ENCODE measurements around the gene MTHFS.

The MTHFS gene

DNA sequence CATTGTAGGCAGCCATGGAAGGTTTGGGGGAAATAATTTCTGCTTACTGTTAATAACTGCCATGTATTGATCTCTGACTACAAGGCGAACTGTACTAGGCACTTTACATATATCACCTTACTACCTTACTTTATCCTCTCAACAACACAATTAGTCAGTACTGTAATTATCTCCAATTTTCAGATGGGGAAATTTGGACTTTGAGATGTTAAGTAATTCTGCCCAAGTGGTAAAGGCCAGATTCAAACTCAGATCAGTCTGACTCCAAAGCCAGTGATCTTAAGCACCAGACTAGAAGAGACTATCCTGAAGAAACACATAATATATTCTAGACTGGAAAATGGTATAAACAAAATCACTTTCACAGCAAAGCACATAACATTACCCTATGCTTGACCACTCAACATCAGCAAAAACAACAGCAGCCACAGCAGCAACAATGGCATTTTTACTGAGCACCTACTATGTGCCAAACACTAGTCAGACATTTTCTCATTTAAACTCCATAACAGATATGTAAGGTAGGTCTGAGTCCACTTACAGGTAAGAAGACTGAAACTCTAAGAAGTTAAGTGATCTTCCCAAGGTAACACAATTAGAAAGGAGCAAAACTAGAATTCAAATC lies 13.1 kb downstream of the MTHFS start:
- DNase-seq (ENCODE audit: low read depth in 1 of 2, low spot score in 1 of 2), result no peak
- H3K27ac ChIP-seq (replicated peaks), result no peak overlapping the region
- no peaks in the 10 kb centered on the region for H3K27me3 ChIP-seq (ENCODE audit: insufficient read depth, poor library complexity, severe bottlenecking)
- no peak overlapping the region for H3K4me3 ChIP-seq (replicated peaks; ENCODE audit: insufficient read depth, low read length)
- no peak for TF ChIP-seq POLR2AphosphoS5 (IDR thresholded peaks at IDR 0.05; ENCODE audit: low read depth)
- TF ChIP-seq GABPA (IDR thresholded peaks at IDR 0.05; ENCODE audit: low read depth), result no peak
- TF ChIP-seq, protein P1, sequence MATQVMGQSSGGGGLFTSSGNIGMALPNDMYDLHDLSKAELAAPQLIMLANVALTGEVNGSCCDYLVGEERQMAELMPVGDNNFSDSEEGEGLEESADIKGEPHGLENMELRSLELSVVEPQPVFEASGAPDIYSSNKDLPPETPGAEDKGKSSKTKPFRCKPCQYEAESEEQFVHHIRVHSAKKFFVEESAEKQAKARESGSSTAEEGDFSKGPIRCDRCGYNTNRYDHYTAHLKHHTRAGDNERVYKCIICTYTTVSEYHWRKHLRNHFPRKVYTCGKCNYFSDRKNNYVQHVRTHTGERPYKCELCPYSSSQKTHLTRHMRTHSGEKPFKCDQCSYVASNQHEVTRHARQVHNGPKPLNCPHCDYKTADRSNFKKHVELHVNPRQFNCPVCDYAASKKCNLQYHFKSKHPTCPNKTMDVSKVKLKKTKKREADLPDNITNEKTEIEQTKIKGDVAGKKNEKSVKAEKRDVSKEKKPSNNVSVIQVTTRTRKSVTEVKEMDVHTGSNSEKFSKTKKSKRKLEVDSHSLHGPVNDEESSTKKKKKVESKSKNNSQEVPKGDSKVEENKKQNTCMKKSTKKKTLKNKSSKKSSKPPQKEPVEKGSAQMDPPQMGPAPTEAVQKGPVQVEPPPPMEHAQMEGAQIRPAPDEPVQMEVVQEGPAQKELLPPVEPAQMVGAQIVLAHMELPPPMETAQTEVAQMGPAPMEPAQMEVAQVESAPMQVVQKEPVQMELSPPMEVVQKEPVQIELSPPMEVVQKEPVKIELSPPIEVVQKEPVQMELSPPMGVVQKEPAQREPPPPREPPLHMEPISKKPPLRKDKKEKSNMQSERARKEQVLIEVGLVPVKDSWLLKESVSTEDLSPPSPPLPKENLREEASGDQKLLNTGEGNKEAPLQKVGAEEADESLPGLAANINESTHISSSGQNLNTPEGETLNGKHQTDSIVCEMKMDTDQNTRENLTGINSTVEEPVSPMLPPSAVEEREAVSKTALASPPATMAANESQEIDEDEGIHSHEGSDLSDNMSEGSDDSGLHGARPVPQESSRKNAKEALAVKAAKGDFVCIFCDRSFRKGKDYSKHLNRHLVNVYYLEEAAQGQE (IDR thresholded peaks at IDR 0.05; ENCODE audit: insufficient replicate concordance, low read depth), result no peak
- TF ChIP-seq SPI1 (IDR thresholded peaks at IDR 0.05; ENCODE audit: borderline replicate concordance, low read depth), result no peak

DNA sequence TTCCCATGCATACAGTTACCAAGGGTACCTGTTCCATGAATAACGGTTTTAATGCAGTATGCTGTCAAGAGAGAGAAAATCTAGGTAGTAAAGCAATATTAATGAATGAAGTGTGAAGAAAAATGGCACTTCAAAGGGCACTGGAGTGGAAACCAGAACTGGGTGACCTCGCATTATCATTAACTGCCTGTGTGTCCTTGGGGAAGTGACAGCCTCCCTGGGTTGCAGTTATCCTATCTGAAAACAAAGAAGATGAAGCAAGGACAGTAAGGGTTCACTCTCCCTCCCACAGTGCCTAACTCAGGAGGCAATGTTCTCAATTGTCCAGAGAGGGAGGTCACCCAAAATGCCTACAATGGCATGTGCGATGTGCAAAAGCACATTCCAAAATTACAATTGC lies 15.1 kb downstream of the MTHFS start:
- no peak for TF ChIP-seq GABPA (IDR thresholded peaks at IDR 0.05; ENCODE audit: low read depth)
- TF ChIP-seq POLR2AphosphoS5 (IDR thresholded peaks at IDR 0.05; ENCODE audit: low read depth), result no peak
- TF ChIP-seq, protein P1 (IDR thresholded peaks at IDR 0.05; ENCODE audit: insufficient replicate concordance, low read depth), result no peak
- TF ChIP-seq CTCF (IDR thresholded peaks at IDR 0.05; ENCODE audit: insufficient read depth, low read length), result no peak
- no peak for TF ChIP-seq SPI1 (IDR thresholded peaks at IDR 0.05; ENCODE audit: borderline replicate concordance, low read depth)
- Histone ChIP-seq H3K4me3 (replicated peaks; ENCODE audit: insufficient read depth, low read length) (no peak overlapping the region), H3K27me3 (ENCODE audit: insufficient read depth, poor library complexity, severe bottlenecking) (no peaks in the 10 kb centered on the region), H3K27ac (replicated peaks) (no peak overlapping the region)
- DNase-seq (ENCODE audit: low read depth in 1 of 2, low spot score in 1 of 2), result no peak

- no peak overlapping the region for H3K4me3 ChIP-seq (replicated peaks; ENCODE audit: insufficient read depth, low read length)
- no peaks in the 10 kb centered on the region for H3K27me3 ChIP-seq (ENCODE audit: insufficient read depth, poor library complexity, severe bottlenecking)
- no peak overlapping the region for H3K27ac ChIP-seq (replicated peaks)
- TF ChIP-seq, protein P1 (IDR thresholded peaks at IDR 0.05; ENCODE audit: insufficient replicate concordance, low read depth), result no peak
- no peak for TF ChIP-seq GABPA (IDR thresholded peaks at IDR 0.05; ENCODE audit: low read depth)
- no peak for TF ChIP-seq CTCF (IDR thresholded peaks at IDR 0.05; ENCODE audit: insufficient read depth, low read length)
- no peak for TF ChIP-seq POLR2AphosphoS5 (IDR thresholded peaks at IDR 0.05; ENCODE audit: low read depth)
- TF ChIP-seq SPI1 (IDR thresholded peaks at IDR 0.05; ENCODE audit: borderline replicate concordance, low read depth), result no peak
- DNase-seq (ENCODE audit: low read depth in 1 of 2, low spot score in 1 of 2), result no peak
Measured at GRCh38 chr15:79881254-79881653, 15.6 kb downstream of the MTHFS start.
